SK-N-SH (cell line): ENCODE data around the gene MMD2. TPM values are rescaled to one million over a fixed set of nuclear protein-coding genes. Genes with fewer than 3 reads are reported as not detected.

Experiments used
- CTCF ChIP-seq: fragments of 200-600 bp; sonication (generic); IDR thresholded peaks from 2 replicates; pipeline ENCODE4 v1.6.1; 2017; ENCODE audit warnings: antibody characterized with exemption, mild to moderate bottlenecking, moderate library complexity
- ELF1 ChIP-seq: IDR thresholded peaks from 2 replicates; pipeline ENCODE4 v1.4.0; 2012
- EP300 ChIP-seq, 2 experiments: IDR thresholded peaks; 2 replicates each; pipeline versions ENCODE4 v1.4.0 to v1.6.1; 2012; ENCODE audit warnings: borderline replicate concordance in 1 of 2, low read depth in 1 of 2, low read length in 1 of 2
- EZH2phosphoT487 ChIP-seq: fragments of 200-600 bp; sonication (generic); IDR thresholded peaks from 2 replicates; pipeline ENCODE4 v1.6.1; 2017; ENCODE audit warnings: low read depth, mixed run types, mild to moderate bottlenecking, antibody characterized with exemption, moderate library complexity, borderline replicate concordance
- FOSL2 ChIP-seq: IDR thresholded peaks from 2 replicates; pipeline ENCODE4 v1.4.0; 2012; ENCODE audit warnings: low read depth, mild to moderate bottlenecking, moderate library complexity, borderline replicate concordance
- FOXJ3 ChIP-seq: sonication (generic); formaldehyde crosslinking; IDR thresholded peaks from 2 replicates; pipeline ENCODE4 v1.5.1; 2020; ENCODE audit warnings: mild to moderate bottlenecking, missing genetic modification reagents
- FOXM1 ChIP-seq: IDR thresholded peaks from 2 replicates; pipeline ENCODE4 v1.4.0; 2012; ENCODE audit warnings: low read depth, mild to moderate bottlenecking
- GATA2 ChIP-seq: sonication (generic); formaldehyde crosslinking; IDR thresholded peaks from 2 replicates; pipeline ENCODE4 v1.5.0; 2020; ENCODE audit warnings: mild to moderate bottlenecking, missing genetic modification reagents
- JUND ChIP-seq: IDR thresholded peaks from 2 replicates; pipeline ENCODE4 v1.4.0; 2012
- MAX ChIP-seq: IDR thresholded peaks from 2 replicates; pipeline ENCODE4 v1.4.0; 2012; ENCODE audit warnings: low read depth
- NRF1 ChIP-seq: IDR thresholded peaks from 2 replicates; pipeline ENCODE4 v1.6.1; 2012; ENCODE audit warnings: low read depth, mild to moderate bottlenecking, low read length
- RAD21 ChIP-seq: IDR thresholded peaks from 2 replicates; pipeline ENCODE4 v1.6.1; 2012; ENCODE audit warnings: mild to moderate bottlenecking, low read length
- RCOR1 ChIP-seq: fragments of 150-350 bp; IDR thresholded peaks from 2 replicates; pipeline ENCODE4 v1.6.1; 2017; ENCODE audit warnings: antibody characterized with exemption, low read length
- SIN3A ChIP-seq: IDR thresholded peaks from 2 replicates; pipeline ENCODE4 v1.6.1; 2012; ENCODE audit warnings: low read depth, mild to moderate bottlenecking, low read length, moderate library complexity, borderline replicate concordance
- SMC3 ChIP-seq: IDR thresholded peaks from 2 replicates; pipeline ENCODE4 v1.6.1; 2012; ENCODE audit warnings: low read depth, low read length, improper control_type of control experiment
- TAF1 ChIP-seq: IDR thresholded peaks from 2 replicates; pipeline ENCODE4 v1.6.1; 2012; ENCODE audit warnings: low read depth, mild to moderate bottlenecking, low read length, moderate library complexity, borderline replicate concordance
- TCF12 ChIP-seq: IDR thresholded peaks from 2 replicates; pipeline ENCODE4 v1.4.0; 2012
- TEAD4 ChIP-seq: IDR thresholded peaks from 2 replicates; pipeline ENCODE4 v1.4.0; 2012; ENCODE audit warnings: mild to moderate bottlenecking, borderline replicate concordance; ENCODE audit not compliant: insufficient read depth
- USF1 ChIP-seq: IDR thresholded peaks from 2 replicates; pipeline ENCODE4 v1.4.0; 2012; ENCODE audit warnings: low read depth, borderline replicate concordance
- YY1 ChIP-seq: IDR thresholded peaks from 2 replicates; pipeline ENCODE4 v1.4.0; 2012; ENCODE audit warnings: low read depth, mild to moderate bottlenecking
- ZBTB33 ChIP-seq: IDR thresholded peaks from 2 replicates; pipeline ENCODE4 v1.4.0; 2012; ENCODE audit warnings: low read depth, borderline replicate concordance
- polyA plus RNA-seq, 3 experiments: library from polyadenylated mRNA; depleted of rRNA; stranded (reverse); fragments of >200 nt; gene quantifications; 2 replicates each; pipeline ENCODE4 v1.2.3, GENCODE V29; 2012

Gene MMD2
- polyA plus RNA-seq, 1 of the 3 experiments (the other 2 are of a cell fraction), result not detected

- TF ChIP-seq ZBTB33, result no peak
- no peak for TF ChIP-seq JUND
- TF ChIP-seq SIN3A, result no peak
- TF ChIP-seq FOXM1, result no peak
- peak; percentile 90 for TF ChIP-seq TCF12
- TF ChIP-seq RCOR1, result peak; percentile 89
- no peak for TF ChIP-seq EZH2phosphoT487
- peak in 1 of 2 experiments; percentile 95; a peak in 2 of 4 replicates for TF ChIP-seq EP300 (IDR thresholded peaks at IDR 0.05; ENCODE audit: borderline replicate concordance in 1 of 2, low read depth in 1 of 2, low read length in 1 of 2)
- no peak for TF ChIP-seq CTCF
- no peak for TF ChIP-seq RAD21
- TF ChIP-seq GATA2, result peak; percentile 96
- TF ChIP-seq TAF1, result no peak
- TF ChIP-seq USF1, result no peak
- TF ChIP-seq YY1, result no peak
- TF ChIP-seq TEAD4, result 0 out of 2 replicates have a peak, but pooled peaks have one; percentile 38
- TF ChIP-seq NRF1, result no peak
- TF ChIP-seq SMC3, result no peak
- no peak for TF ChIP-seq FOSL2
- peak; percentile 83 for TF ChIP-seq FOXJ3 (CRISPR knock-in tag)
- TF ChIP-seq ELF1, result no peak
- TF ChIP-seq MAX, result no peak
- TF ChIP-seq, all 33 proteins: peak for 11
Observed at GRCh38 chr7:4871930-4872675, 86.9 kb downstream of the MMD2 start (continued).
